Endothelial cell of umbilical vein (primary cell): Measurements from ENCODE around the gene TRIM22. TPM values are rescaled to one million over a fixed set of nuclear protein-coding genes. Genes with fewer than 3 reads are reported as not detected.

ENCODE experiments used
- BruUV-seq: library from RNA; stranded (reverse); fragments of 400-500 nt; replicated peaks from 2 replicates; lab custom pipeline; 2021; lab: Mats Ljungman, UMichigan
- CTCF ChIA-PET: fragments of 300-600, 350-600 bp; sonication (Branson Sonifier 250); formaldehyde crosslinking; loops from one replicate; lab custom pipeline; 2021; ENCODE audit warnings: antibody characterized with exemption, inconsistent platforms; lab: Charles Lee
- POLR2A ChIA-PET: fragments of 300-600, 350-600 bp; sonication (Branson Sonifier 250); formaldehyde crosslinking; loops from one replicate; lab custom pipeline; 2021; ENCODE audit warnings: antibody characterized with exemption, inconsistent platforms; lab: Charles Lee
- DNase-seq: peaks from one replicate; pipeline ENCODE4 v3.0.0-alpha.2; 2011; ENCODE audit warnings: low read depth, low spot score
- FAIRE-seq: peaks from 2 replicates; lab custom pipeline; 2011; peaks lifted over from hg19 to GRCh38; lab: Jason Lieb, UNC
- H2AFZ ChIP-seq: 2 replicates; pipeline ENCODE4 v1.6.0; 2012; ENCODE audit warnings: low read depth, low read length, control low read depth, inconsistent platforms
- H3K27ac ChIP-seq: 2 replicates; pipeline ENCODE4 v1.5.1; 2011; ENCODE audit warnings: low read depth, mild to moderate bottlenecking, control low read depth, low read length, moderate library complexity; ENCODE audit not compliant: insufficient read depth
- H3K27me3 ChIP-seq, 2 experiments: 2 replicates each; pipeline versions ENCODE4 v1.6.0 to v1.6.1; 2011; ENCODE audit warnings: low read length in 2 of 2, mixed read lengths in 1 of 2; ENCODE audit not compliant: control insufficient read depth in 2 of 2, insufficient read depth in 2 of 2
- H3K36me3 ChIP-seq, 2 experiments: 2 replicates in 1 of 2; 3 replicates in 1 of 2; pipeline ENCODE4 v1.5.1; 2011; ENCODE audit warnings: low read length in 2 of 2, mild to moderate bottlenecking in 1 of 2, moderate library complexity in 1 of 2; ENCODE audit not compliant: control insufficient read depth in 2 of 2, insufficient read depth in 2 of 2; ENCODE audit errors: extremely low read depth in 1 of 2
- H3K4me1 ChIP-seq: 3 replicates; pipeline ENCODE4 v1.5.1; 2011; ENCODE audit warnings: mild to moderate bottlenecking, low read length; ENCODE audit not compliant: control insufficient read depth, insufficient read depth; ENCODE audit errors: extremely low read depth
- H3K4me2 ChIP-seq: 2 replicates; pipeline ENCODE4 v1.6.1; 2011; ENCODE audit warnings: low read length, control low read depth, mixed read lengths; ENCODE audit not compliant: insufficient read depth
- H3K4me3 ChIP-seq, 3 experiments: fragments of 200-600 bp in 1 of 3; sonication (generic), shearing (Covaris generic) in 1 of 3; replicated peaks in 1 of 3; 2 replicates each; pipeline ENCODE4 v1.5.1; 2011 to 2016; ENCODE audit warnings: control low read depth in 3 of 3, low read length in 3 of 3, mild to moderate bottlenecking in 2 of 3, inconsistent platforms in 1 of 3, low read depth in 1 of 3, moderate library complexity in 1 of 3; ENCODE audit not compliant: insufficient read depth in 1 of 3
- H3K79me2 ChIP-seq: 2 replicates; pipeline ENCODE4 v1.6.0; 2012; ENCODE audit warnings: low read length, inconsistent platforms; ENCODE audit not compliant: control insufficient read depth, insufficient read depth
- H3K9ac ChIP-seq: replicated peaks from 2 replicates; pipeline ENCODE3; 2011; ENCODE audit warnings: low read length, control low read depth; ENCODE audit not compliant: insufficient read depth; ENCODE audit errors: extremely low read depth
- H3K9me1 ChIP-seq: replicated peaks from 3 replicates; pipeline ENCODE4 v1.6.0; 2011; ENCODE audit warnings: mild to moderate bottlenecking, low read length; ENCODE audit not compliant: control insufficient read depth, insufficient read depth; ENCODE audit errors: extremely low read depth
- H3K9me3 ChIP-seq: replicated peaks from 2 replicates; pipeline ENCODE4 v1.5.1; 2012; ENCODE audit warnings: low read length, inconsistent platforms; ENCODE audit not compliant: control insufficient read depth, insufficient read depth
- H4K20me1 ChIP-seq: replicated peaks from 2 replicates; pipeline ENCODE3; 2011; ENCODE audit warnings: mild to moderate bottlenecking, low read length; ENCODE audit not compliant: control insufficient read depth, insufficient read depth; ENCODE audit errors: extremely low read depth
- EZH2 ChIP-seq: IDR thresholded peaks from 2 replicates; pipeline ENCODE4 v1.6.1; 2012; ENCODE audit warnings: borderline replicate concordance, low read depth, mild to moderate bottlenecking, moderate library complexity, low read length, inconsistent platforms; ENCODE audit not compliant: severe bottlenecking
- FOS ChIP-seq: IDR thresholded peaks from 2 replicates; pipeline ENCODE4 v1.6.1; 2011; ENCODE audit warnings: mild to moderate bottlenecking, low read length, moderate library complexity, borderline replicate concordance; ENCODE audit not compliant: insufficient read depth
- GATA2 ChIP-seq: IDR thresholded peaks from 2 replicates; pipeline ENCODE4 v1.7.0; 2011; ENCODE audit warnings: low read depth, mild to moderate bottlenecking, moderate library complexity, mixed read lengths, low read length; ENCODE audit not compliant: insufficient read length, insufficient read depth
- JUN ChIP-seq: IDR thresholded peaks from 2 replicates; pipeline ENCODE4 v1.6.1; 2011; ENCODE audit warnings: borderline replicate concordance, low read depth; ENCODE audit not compliant: insufficient read length, insufficient read depth
- MYC ChIP-seq: IDR thresholded peaks from one replicate; pipeline ENCODE4 v1.6.1; 2011; ENCODE audit warnings: mild to moderate bottlenecking, low read depth, low read length
- POLR2A ChIP-seq: IDR thresholded peaks from 2 replicates; pipeline ENCODE4 v1.6.1; 2012; ENCODE audit warnings: low read depth, mild to moderate bottlenecking, control low read depth, low read length
- POLR2AphosphoS5 ChIP-seq: IDR thresholded peaks from 2 replicates; pipeline ENCODE4 v1.6.1; 2012; ENCODE audit warnings: low read depth, mild to moderate bottlenecking, control low read depth, low read length, moderate library complexity; ENCODE audit not compliant: insufficient read depth
- dilution Hi-C: fragments of 300-500 bp; cut with MboI; formaldehyde crosslinking; loops from one replicate; pipeline ENCODE4 v1.15.0; 2019; ENCODE audit warnings: low sequenced_read_pairs; ENCODE audit not compliant: extremely low pct_ligation_motif_present
- intact Hi-C: fragments of 100-400 bp; cut with micrococcal nuclease; formaldehyde crosslinking; loops from one replicate; pipeline ENCODE4 v1.10.0; 2022
- polyA plus RNA-seq, 4 experiments: library from polyadenylated mRNA; depleted of rRNA in 3 of 4; stranded (reverse) in 3 of 4; unstranded in 1 of 4; fragments of >200 nt; gene quantifications; 2 replicates each; pipeline versions ENCODE4 v1.2.1 to v1.2.3, GENCODE V29; 2011 to 2012; ENCODE audit warnings: missing spikeins in 1 of 4
- total RNA-seq: library from RNA; stranded (reverse); gene quantifications from 2 replicates; pipeline ENCODE4 v1.2.3, GENCODE V29; 2021
- TF ChIP-seq, protein P1 (sequence below): IDR thresholded peaks from 2 replicates; pipeline ENCODE4 v1.6.1; 2011; ENCODE audit not compliant: insufficient read depth, insufficient read length
- TF ChIP-seq, protein P2 (sequence below), 2 donors: IDR thresholded peaks; 1 replicate in 1 of 2; 2 replicates in 1 of 2; pipeline ENCODE4 v1.5.1; 2011; ENCODE audit warnings: low read length in 2 of 2, mild to moderate bottlenecking in 2 of 2, moderate library complexity in 2 of 2, control low read depth in 1 of 2, inconsistent platforms in 1 of 2, low read depth in 1 of 2; ENCODE audit not compliant: insufficient read depth in 1 of 2; ENCODE audit errors: extremely low read depth in 1 of 2

Gene TRIM22
- total and polyA plus RNA-seq, 2 donors (not counting 3 experiments of a cell fraction or from before 2014, with no cell fraction given), result 73.5 to 110 TPM

- DNase-seq, result no peak
- no peaks in the 10 kb centered on the region for H3K9me3 ChIP-seq
- no peaks in the 10 kb centered on the region for H3K79me2 ChIP-seq
- dilution Hi-C loops, result no loop called here
- TF ChIP-seq FOS (no peak), JUN (no peak), POLR2A (no peak), MYC (no peak), POLR2AphosphoS5 (no peak), EZH2 (no peak), GATA2 (no peak)
- TF ChIP-seq, protein P1, sequence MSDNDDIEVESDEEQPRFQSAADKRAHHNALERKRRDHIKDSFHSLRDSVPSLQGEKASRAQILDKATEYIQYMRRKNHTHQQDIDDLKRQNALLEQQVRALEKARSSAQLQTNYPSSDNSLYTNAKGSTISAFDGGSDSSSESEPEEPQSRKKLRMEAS, result no peak
- TF ChIP-seq, protein P2, sequence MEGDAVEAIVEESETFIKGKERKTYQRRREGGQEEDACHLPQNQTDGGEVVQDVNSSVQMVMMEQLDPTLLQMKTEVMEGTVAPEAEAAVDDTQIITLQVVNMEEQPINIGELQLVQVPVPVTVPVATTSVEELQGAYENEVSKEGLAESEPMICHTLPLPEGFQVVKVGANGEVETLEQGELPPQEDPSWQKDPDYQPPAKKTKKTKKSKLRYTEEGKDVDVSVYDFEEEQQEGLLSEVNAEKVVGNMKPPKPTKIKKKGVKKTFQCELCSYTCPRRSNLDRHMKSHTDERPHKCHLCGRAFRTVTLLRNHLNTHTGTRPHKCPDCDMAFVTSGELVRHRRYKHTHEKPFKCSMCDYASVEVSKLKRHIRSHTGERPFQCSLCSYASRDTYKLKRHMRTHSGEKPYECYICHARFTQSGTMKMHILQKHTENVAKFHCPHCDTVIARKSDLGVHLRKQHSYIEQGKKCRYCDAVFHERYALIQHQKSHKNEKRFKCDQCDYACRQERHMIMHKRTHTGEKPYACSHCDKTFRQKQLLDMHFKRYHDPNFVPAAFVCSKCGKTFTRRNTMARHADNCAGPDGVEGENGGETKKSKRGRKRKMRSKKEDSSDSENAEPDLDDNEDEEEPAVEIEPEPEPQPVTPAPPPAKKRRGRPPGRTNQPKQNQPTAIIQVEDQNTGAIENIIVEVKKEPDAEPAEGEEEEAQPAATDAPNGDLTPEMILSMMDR (IDR thresholded peaks at IDR 0.05; ENCODE audit: extremely low read depth in 1 of 2, insufficient read depth in 1 of 2, low read depth in 1 of 2, low read length in 2 of 2), result no peak
- intact Hi-C loops, result no loop called here
- no peaks in the 10 kb centered on the region for H3K4me1 ChIP-seq
- H3K9ac ChIP-seq, result no peak within 1 kb of the TSS
- no TSS peak for BruUV-seq
- no peaks in the 10 kb centered on the region for H4K20me1 ChIP-seq
- H3K4me2 ChIP-seq, result no peak within 1 kb of the TSS
- no peaks in the 10 kb centered on the region for H3K36me3 ChIP-seq
- no peak for FAIRE-seq
- peaks cover 3 to 5% of the 10 kb centered on the region in 2 experiments for H3K27me3 ChIP-seq
- CTCF ChIA-PET, result no interaction called here
- H3K9me1 ChIP-seq, result no peaks in the 10 kb centered on the region
- no peak within 1 kb of the TSS for H3K4me3 ChIP-seq
- no peak within 1 kb of the TSS for H3K27ac ChIP-seq
- POLR2A ChIA-PET, result no interaction called here
- no peak within 1 kb of the TSS for H2AFZ ChIP-seq
Measured at GRCh38 chr11:5753943-5754342, 64.4 kb downstream of the TRIM22 start, which contains the start of gene OR52N4. TSS of gene OR52N4 (plus strand) at chr11:5754243. CDS start at chr11:5754741, 498 bp downstream.

Other genes starting within 250 kb of the TRIM22 start
- not detected in 2 replicates for gene OR51I1, start 248.3 kb upstream of the TRIM22 start, total RNA-seq
- 0.10 TPM in 1 of 2 replicates, not detected in the other for gene OR51I1, start 248.3 kb upstream of the TRIM22 start, polyA plus RNA-seq
- gene OR51I2, start 240.5 kb upstream of the TRIM22 start, total RNA-seq, result not detected in 2 replicates
- gene OR51I2, start 240.5 kb upstream of the TRIM22 start, polyA plus RNA-seq, result not detected in 2 replicates
- gene OR52D1, start 201.1 kb upstream of the TRIM22 start, total RNA-seq, result not detected in 2 replicates
- gene OR52D1, start 201.1 kb upstream of the TRIM22 start, polyA plus RNA-seq, result not detected in 2 replicates
- gene UBQLN3, start 179.8 kb upstream of the TRIM22 start, total RNA-seq, result not detected in 2 replicates
- not detected in 2 replicates for gene UBQLN3, start 179.8 kb upstream of the TRIM22 start, polyA plus RNA-seq
- 0.28 and 0.33 TPM in 2 replicates for gene UBQLNL, start 173.1 kb upstream of the TRIM22 start, total RNA-seq
- 0.48 and 0.54 TPM in 2 replicates for gene UBQLNL, start 173.1 kb upstream of the TRIM22 start, polyA plus RNA-seq
- not detected in 2 replicates for gene OR52H1, start 141.2 kb upstream of the TRIM22 start, total RNA-seq
- gene OR52H1, start 141.2 kb upstream of the TRIM22 start, polyA plus RNA-seq, result 0.30 and 0.33 TPM in 2 replicates
- not detected in 2 replicates for gene OR52B6, start 108.9 kb upstream of the TRIM22 start, total RNA-seq
- gene OR52B6, start 108.9 kb upstream of the TRIM22 start, polyA plus RNA-seq, result not detected in 2 replicates
- gene TRIM6, start 93.2 kb upstream of the TRIM22 start, total RNA-seq, result 4.8 and 5.6 TPM in 2 replicates
- 3.3 and 3.9 TPM in 2 replicates for gene TRIM6, start 93.2 kb upstream of the TRIM22 start, polyA plus RNA-seq
- 5.2 and 6.7 TPM in 2 replicates for gene TRIM34, start 64.8 kb upstream of the TRIM22 start, total RNA-seq
- 14.6 and 15.2 TPM in 2 replicates for gene TRIM34, start 64.8 kb upstream of the TRIM22 start, polyA plus RNA-seq
- 54.5 and 61.4 TPM in 2 replicates for gene TRIM5, start 4.7 kb upstream of the TRIM22 start, total RNA-seq
- 46.0 and 57.3 TPM in 2 replicates for gene TRIM5, start 4.7 kb upstream of the TRIM22 start, polyA plus RNA-seq
- not detected in 2 replicates for gene OR56B1, start 46.7 kb downstream of the TRIM22 start, total RNA-seq
- not detected in 2 replicates for gene OR56B1, start 46.7 kb downstream of the TRIM22 start, polyA plus RNA-seq
- gene OR52N4, start 64.5 kb downstream of the TRIM22 start, total RNA-seq, result not detected in 2 replicates
- gene OR52N4, start 64.5 kb downstream of the TRIM22 start, polyA plus RNA-seq, result 0.08 and 0.10 TPM in 2 replicates
- not detected in 2 replicates for gene OR52N5, start 93.6 kb downstream of the TRIM22 start, total RNA-seq
- not detected in 2 replicates for gene OR52N5, start 93.6 kb downstream of the TRIM22 start, polyA plus RNA-seq
- gene OR52N1, start 101.5 kb downstream of the TRIM22 start, total RNA-seq, result not detected in 2 replicates
- gene OR52N1, start 101.5 kb downstream of the TRIM22 start, polyA plus RNA-seq, result not detected in 2 replicates
- gene OR52N2, start 119.1 kb downstream of the TRIM22 start, total RNA-seq, result not detected in 2 replicates
- gene OR52N2, start 119.1 kb downstream of the TRIM22 start, polyA plus RNA-seq, result not detected in 2 replicates
- not detected in 2 replicates for gene OR52E6, start 152.1 kb downstream of the TRIM22 start, total RNA-seq
- not detected in 2 replicates for gene OR52E6, start 152.1 kb downstream of the TRIM22 start, polyA plus RNA-seq
- not detected in 2 replicates for gene OR52E8, start 167.9 kb downstream of the TRIM22 start, total RNA-seq
- gene OR52E8, start 167.9 kb downstream of the TRIM22 start, polyA plus RNA-seq, result not detected in 2 replicates
- not detected in 2 replicates for gene OR52E4, start 190.8 kb downstream of the TRIM22 start, total RNA-seq
- not detected in 2 replicates for gene OR52E4, start 190.8 kb downstream of the TRIM22 start, polyA plus RNA-seq
- not detected in 2 replicates for gene OR52E5, start 203.4 kb downstream of the TRIM22 start, total RNA-seq
- gene OR52E5, start 203.4 kb downstream of the TRIM22 start, polyA plus RNA-seq, result not detected in 2 replicates